DMS79 (cell line): ENCODE results near the gene EGFL8.
A peak's percentile ranks its signal among the peaks of the same experiment; 100 is the strongest.
"Not testable (repeated sequence)": the region's sequence is repeated elsewhere in the genome, so short reads cannot be mapped to it uniquely, and the experiment has no call there.

Experiments
- DNase-seq: peaks from one replicate; lab custom pipeline; 2025; lab: John Stamatoyannopoulos, UW

The EGFL8 gene

GRCh38 chr6:32196682-32197616, 32.6 kb downstream of the EGFL8 start:
- DNase-seq, result no peak

DNA sequence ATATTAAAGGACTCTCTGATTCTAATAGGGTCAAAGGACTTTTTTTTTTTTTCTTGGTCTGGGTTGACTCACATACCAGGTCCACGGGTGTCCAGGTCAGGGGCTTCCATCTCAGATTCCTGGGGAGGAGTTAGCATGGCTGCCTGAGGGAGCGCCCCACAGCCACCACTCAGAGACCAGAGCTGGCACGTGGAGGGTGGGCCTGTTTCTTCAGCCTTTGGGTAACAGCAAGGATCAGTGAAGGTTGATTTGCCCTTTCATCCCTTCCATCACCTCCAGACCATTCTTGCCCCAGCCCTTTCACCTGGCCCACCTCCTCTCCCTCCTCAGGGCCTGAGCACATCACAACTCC, 33.9 kb downstream of the EGFL8 start:
- no peak for DNase-seq

DNA sequence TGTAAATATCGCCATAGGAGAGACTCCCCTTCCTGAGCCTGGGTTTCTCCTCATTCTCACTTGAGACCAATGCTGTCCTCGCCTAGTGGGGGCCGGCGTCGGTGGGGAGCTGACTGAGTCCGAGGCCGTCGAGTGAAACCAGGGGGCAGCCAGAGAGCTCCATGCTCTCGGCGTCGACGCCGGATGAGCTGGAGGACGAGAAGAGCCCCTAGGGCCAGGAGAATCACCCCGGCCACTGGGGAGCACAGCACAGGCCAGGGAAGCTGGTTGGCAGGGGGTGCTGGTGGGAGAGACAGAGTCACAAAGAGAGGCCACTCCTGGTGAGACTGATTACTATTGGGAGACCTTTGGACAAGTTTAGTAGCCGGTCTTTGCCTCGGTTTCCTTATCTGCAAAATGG, 34.5 kb downstream of the EGFL8 start:
- no peak for DNase-seq

GRCh38 chr6:32200711-32201475, 36.5 kb downstream of the EGFL8 start:
- DNase-seq, result no peak

- DNase-seq, result no peak
These were observed 37.8 kb downstream of the EGFL8 start for GRCh38 chr6:32202186-32202585.

DNA sequence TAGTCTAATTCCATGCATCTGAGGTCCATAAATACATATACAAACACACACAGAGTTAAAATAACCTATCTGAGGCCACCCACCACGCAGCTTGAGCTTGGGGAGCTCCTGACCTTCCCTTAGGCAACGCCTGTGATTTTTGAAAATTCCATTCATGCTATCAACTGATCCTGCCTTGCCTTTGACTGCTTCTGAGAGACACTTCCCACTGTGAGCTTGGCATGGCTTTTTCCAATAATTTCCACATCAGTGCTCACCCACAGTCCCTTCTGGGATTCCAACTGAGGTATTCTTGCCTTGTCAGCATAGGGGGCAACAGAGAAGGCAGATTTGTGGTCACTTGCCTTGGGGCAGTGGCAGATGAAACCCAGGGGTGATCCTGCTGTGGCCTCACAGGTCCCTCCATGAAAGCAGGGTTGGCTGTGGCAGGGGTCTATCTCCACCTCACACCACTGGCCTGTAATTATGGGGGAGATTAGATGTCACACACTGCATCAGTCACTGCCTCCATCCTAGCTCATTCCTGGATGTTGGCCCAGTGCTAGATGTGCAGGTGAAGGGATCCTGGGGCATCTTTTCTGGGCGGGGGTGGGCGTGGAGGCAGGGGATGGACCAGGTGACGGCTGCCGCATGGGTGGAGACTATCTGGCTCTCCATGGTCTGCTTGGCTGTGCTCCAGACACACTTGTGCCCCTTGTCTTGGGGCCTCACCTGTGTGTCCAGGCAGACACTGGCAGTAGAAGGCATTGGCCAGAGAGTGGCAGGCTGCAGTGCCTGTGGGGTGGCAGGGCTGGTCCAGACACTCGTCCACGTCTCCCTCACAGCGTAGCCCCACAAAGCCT, 39.3 kb downstream of the EGFL8 start:
- peak; percentile 30 for DNase-seq

DNA sequence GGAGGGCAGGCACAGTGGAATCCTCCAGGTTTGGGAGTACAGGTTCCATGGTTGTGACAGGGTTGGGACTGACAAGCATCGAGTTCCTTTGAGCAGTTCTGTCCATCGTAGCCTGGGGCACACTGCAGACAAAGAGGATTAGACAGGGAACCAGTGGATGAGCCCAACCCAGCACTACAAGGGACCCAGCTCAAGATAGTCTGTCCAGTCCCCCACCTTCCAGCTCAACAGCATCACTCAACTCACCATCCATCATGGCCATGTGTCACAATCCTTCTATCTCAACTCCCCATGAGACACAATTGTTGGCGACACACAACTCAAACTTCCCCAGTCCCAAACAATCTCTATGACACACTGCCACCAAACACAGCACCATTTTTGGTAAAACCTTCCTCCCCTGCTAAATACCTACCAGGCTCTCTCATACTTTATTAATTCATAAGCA, 39.9 kb downstream of the EGFL8 start:
- no peak for DNase-seq

DNA sequence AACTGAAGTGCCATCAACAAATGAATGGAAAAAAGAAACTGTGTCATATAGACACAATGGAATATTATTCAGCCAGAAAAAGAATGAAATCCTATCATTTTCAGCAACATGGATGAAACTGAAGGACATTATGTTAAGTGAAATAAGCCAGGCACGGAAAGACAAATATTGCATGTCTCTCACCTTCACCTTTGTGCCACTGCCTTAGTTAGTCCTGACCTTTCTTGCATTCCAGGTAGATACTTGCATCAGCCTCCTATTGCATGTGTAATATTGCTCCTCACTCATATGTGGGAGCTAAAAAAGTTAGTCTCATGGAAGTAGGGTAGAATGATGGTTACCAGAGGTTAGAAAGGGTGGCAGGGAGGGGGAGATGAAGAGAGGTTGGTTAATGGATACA, 44.6 kb downstream of the EGFL8 start:
- DNase-seq, result no peak

DNA sequence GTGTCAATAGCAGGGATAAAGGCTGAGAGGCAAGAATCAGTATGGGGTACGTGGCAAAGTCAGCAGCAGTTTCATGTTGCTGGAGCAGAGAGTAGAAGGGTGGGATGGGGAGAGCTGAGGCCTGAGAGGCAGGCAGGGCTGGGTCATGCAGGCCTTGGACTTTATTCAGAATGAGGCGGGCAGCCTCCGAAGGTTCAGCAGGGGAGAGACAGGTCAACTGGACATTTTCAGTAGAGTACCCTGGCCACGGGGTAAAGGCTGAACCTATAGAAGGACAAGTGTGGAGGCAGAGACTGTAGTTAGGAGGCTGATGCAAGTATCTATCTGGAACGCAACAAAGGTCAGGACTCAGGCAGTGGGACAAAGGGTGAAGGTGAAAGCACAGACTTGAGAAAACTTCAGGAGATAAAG, 45.8 kb downstream of the EGFL8 start:
- no peak for DNase-seq

DNA sequence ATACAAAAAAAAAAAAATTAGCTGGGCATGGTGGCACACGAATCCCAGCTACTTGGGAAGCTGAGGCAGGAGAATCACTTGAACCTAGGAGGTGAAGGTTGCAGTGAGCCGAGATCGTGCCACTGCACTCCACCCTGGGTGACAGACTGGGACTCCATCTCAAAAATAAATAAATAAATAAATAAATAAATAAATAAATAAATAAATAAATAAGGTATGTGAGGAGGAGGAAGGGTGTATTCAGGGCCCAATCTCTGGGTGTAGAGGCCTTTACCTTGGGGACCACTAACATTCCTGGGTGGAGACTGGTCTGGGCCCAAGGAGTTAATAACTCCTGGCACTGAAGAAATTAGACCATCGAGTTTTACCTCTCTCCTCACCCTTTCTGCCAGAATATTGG, 47.0 kb downstream of the EGFL8 start:
- not testable (repeated sequence) for DNase-seq

GRCh38 chr6:32212076-32212760, 47.8 kb downstream of the EGFL8 start:
- DNase-seq, result no peak

DNA sequence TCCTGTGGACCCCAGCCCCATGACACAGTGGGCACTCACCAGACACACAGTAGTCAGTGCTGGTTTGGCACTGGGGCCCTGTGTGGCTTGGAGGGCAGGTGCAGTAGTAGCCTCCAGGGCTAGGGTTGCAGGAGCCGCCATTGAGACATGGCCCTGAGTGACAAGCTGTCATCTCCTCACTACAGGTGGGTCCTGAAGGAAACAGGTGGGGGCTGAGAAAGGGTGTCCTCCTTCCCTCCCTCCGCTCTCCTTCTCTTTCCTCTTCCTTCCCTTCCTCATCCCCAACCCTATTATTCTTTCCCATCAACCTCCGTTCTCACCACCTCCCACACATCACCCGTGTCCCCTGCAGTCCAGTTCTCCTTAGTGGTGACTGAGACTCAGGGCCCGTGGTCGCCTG, 49.3 kb downstream of the EGFL8 start:
- DNase-seq, result no peak

GRCh38 chr6:32214126-32214525, 49.7 kb downstream of the EGFL8 start:
- no peak for DNase-seq

GRCh38 chr6:32215617-32216016, 51.2 kb downstream of the EGFL8 start:
- no peak for DNase-seq

GRCh38 chr6:32216285-32216684, 51.9 kb downstream of the EGFL8 start:
- no peak for DNase-seq

DNA sequence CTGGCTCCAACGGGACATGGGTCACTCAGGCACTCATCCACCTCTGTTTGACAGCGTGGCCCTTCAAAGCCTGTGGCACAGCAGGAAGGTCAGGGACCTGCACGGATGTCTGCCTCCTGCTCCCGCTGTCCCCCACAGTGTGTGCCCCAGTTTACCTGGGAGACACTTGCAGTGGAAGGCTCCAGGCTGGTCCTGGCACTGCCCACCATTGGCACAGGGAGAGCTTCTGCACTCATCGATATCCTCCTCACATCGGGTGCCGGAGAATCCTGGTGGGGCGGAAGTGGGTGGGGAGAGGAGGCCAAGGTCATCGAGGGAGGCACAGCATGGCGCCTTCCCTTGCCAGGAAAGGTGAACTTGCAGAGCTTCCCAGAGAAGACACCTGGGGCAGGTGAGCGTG, 52.6 kb downstream of the EGFL8 start:
- DNase-seq, result no peak
